ENCODE data around the gene MTF1. TPM values are rescaled to one million over a fixed set of nuclear protein-coding genes. Genes with fewer than 3 reads are reported as not detected.

Gene MTF1
- total RNA-seq, 2 experiments from 2014 or later = 28.1 to 31.2 TPM

GRCh38 chr1:37807555-37808368 is 51.6 kb downstream of the MTF1 start, which contains the start of the genes C1orf122 and YRDC:
Gene C1orf122, plus strand, starts transcription at chr1:37807790. Its CDS starts 615 bp downstream, at chr1:37808405.
Gene YRDC, minus strand, starts transcription at chr1:37808208. Its CDS starts 28 bp downstream, at chr1:37808180.
- Mint-ChIP-seq H3K27ac (peak within 1 kb of the TSS; percentile 97), H3K4me1 (ENCODE audit: low read depth) (peaks cover 44% of the 10 kb centered on the region), H3K4me3 (peak within 1 kb of the TSS; percentile 97), H3K27me3 (no peaks in the 10 kb centered on the region), H3K9me3 (no peaks in the 10 kb centered on the region), H3K36me3 (ENCODE audit: low read depth) (peaks cover 63% of the 10 kb centered on the region)
- no peak for TF ChIP-seq CTCF (IDR thresholded peaks at IDR 0.05)
- peaks cover 35% of the 10 kb centered on the region for H3K4me1 ChIP-seq (ENCODE audit: insufficient read depth, low read length)
- H3K27ac ChIP-seq (ENCODE audit: low read depth in 1 of 2, low read length in 2 of 2) = peak within 1 kb of the TSS; percentile 85
- ChIA-PET POLR2A (interaction anchor here (0.7 to 3.5 kb wide), 14 partner anchors 9 to 329 kb away, joined by 3 to 32 read pairs (median 4); partner anchors contain the start of genes MEAF6, MTF1 and UTP11), CTCF (interaction anchor here (1.2 to 2.4 kb wide), 2 partner anchors 52 to 116 kb away, joined by 4 to 13 read pairs; partner anchors contain the start of genes CDCA8 and MTF1)
- peak; percentile 85 to 95 (median 90) for DNase-seq
- peaks cover 40% of the 10 kb centered on the region for H3K36me3 ChIP-seq (ENCODE audit: insufficient read depth, low read length)
- no peaks in the 10 kb centered on the region for H3K27me3 ChIP-seq (ENCODE audit: control insufficient read depth in 1 of 2, insufficient read depth in 2 of 2, low read length in 2 of 2)
- H3K9me3 ChIP-seq (ENCODE audit: control insufficient read depth in 1 of 2, insufficient read depth in 1 of 2, low read length in 2 of 2) = no peaks in the 10 kb centered on the region
- ATAC-seq (ENCODE audit: poor library complexity) = peak; percentile 89
- intact Hi-C loops (cut with DNase I, micrococcal nuclease) = loop anchor here (1.0 to 5.0 kb wide), 8 partner anchors 52 to 253 kb away; partner anchors contain the start of genes CDCA8 (in 2 of the 2), GNL2 (in 1 of the 2), INPP5B (in 1 of the 2) and MTF1 (in 1 of the 2)
- peak within 1 kb of the TSS; percentile 82 for H3K4me3 ChIP-seq (ENCODE audit: low read length)

GRCh38 chr1:37807220-37807554 is 52.2 kb downstream of the MTF1 start:
- Mint-ChIP-seq H3K27me3 (no peaks in the 10 kb centered on the region), H3K27ac (peak overlapping the region; percentile 97), H3K4me1 (ENCODE audit: low read depth) (peaks cover 44% of the 10 kb centered on the region), H3K36me3 (ENCODE audit: low read depth) (peaks cover 69% of the 10 kb centered on the region), H3K4me3 (peak overlapping the region; percentile 91), H3K9me3 (no peaks in the 10 kb centered on the region)
- Histone ChIP-seq H3K9me3 (ENCODE audit: control insufficient read depth in 1 of 2, insufficient read depth in 1 of 2, low read length in 2 of 2) (no peaks in the 10 kb centered on the region), H3K27ac (ENCODE audit: low read depth in 1 of 2, low read length in 2 of 2) (peak overlapping the region; percentile 85), H3K36me3 (ENCODE audit: insufficient read depth, low read length) (peaks cover 46% of the 10 kb centered on the region), H3K27me3 (ENCODE audit: control insufficient read depth in 1 of 2, insufficient read depth in 2 of 2, low read length in 2 of 2) (no peaks in the 10 kb centered on the region), H3K4me3 (ENCODE audit: low read length) (peak overlapping the region; percentile 82), H3K4me1 (ENCODE audit: insufficient read depth, low read length) (peaks cover 35% of the 10 kb centered on the region)
- TF ChIP-seq CTCF (IDR thresholded peaks at IDR 0.05) = no peak
- intact Hi-C loops (cut with DNase I, micrococcal nuclease) = loop anchor here (2.0 to 5.0 kb wide), 5 partner anchors 114 to 210 kb away; partner anchors contain the start of genes CDCA8 (in 2 of the 2) and GNL2 (in 1 of the 2)
- CTCF ChIA-PET = interaction anchor here (2.4 kb wide), 1 partner anchor 53 kb away, joined by 13 read pairs; the partner anchor contains the start of gene MTF1
- POLR2A ChIA-PET = interaction anchor here (0.7 to 3.5 kb wide), 6 partner anchors 52 to 293 kb away, joined by 3 to 32 read pairs (median 3); partner anchors contain the start of genes MEAF6, MTF1 and UTP11
- no peak for ATAC-seq (ENCODE audit: poor library complexity)
- DNase-seq = no peak

- Mint-ChIP-seq H3K27me3 (no peaks in the 10 kb centered on the region), H3K4me3 (no peak overlapping the region), H3K4me1 (ENCODE audit: low read depth) (peaks cover 20% of the 10 kb centered on the region), H3K36me3 (ENCODE audit: low read depth) (peaks cover 82% of the 10 kb centered on the region), H3K9me3 (no peaks in the 10 kb centered on the region), H3K27ac (no peak overlapping the region)
- Histone ChIP-seq H3K9me3 (ENCODE audit: control insufficient read depth in 1 of 2, insufficient read depth in 1 of 2, low read length in 2 of 2) (no peaks in the 10 kb centered on the region), H3K4me1 (ENCODE audit: insufficient read depth, low read length) (peaks cover 20% of the 10 kb centered on the region), H3K36me3 (ENCODE audit: insufficient read depth, low read length) (peaks cover 60% of the 10 kb centered on the region), H3K27ac (ENCODE audit: low read depth in 1 of 2, low read length in 2 of 2) (no peak overlapping the region), H3K27me3 (ENCODE audit: control insufficient read depth in 1 of 2, insufficient read depth in 2 of 2, low read length in 2 of 2) (no peaks in the 10 kb centered on the region), H3K4me3 (ENCODE audit: low read length) (no peak overlapping the region)
- intact Hi-C loops (cut with DNase I, micrococcal nuclease) = no loop called here
- ATAC-seq (ENCODE audit: poor library complexity) (no peak), DNase-seq (no peak)
- CTCF ChIA-PET = no interaction called here
- POLR2A ChIA-PET = no interaction called here
- no peak for TF ChIP-seq CTCF (IDR thresholded peaks at IDR 0.05)
Observed at GRCh38 chr1:37802439-37802838, 57.0 kb downstream of the MTF1 start.

Measured in CD4-positive, alpha-beta T cell (primary cell).